ENCODE data around the gene TCEA2. TPM values are rescaled to one million over a fixed set of nuclear protein-coding genes. Genes with fewer than 3 reads are reported as not detected.

TCEA2 gene
- total RNA-seq, 1 donor from 2014 or later, result 23.2 TPM

DNA sequence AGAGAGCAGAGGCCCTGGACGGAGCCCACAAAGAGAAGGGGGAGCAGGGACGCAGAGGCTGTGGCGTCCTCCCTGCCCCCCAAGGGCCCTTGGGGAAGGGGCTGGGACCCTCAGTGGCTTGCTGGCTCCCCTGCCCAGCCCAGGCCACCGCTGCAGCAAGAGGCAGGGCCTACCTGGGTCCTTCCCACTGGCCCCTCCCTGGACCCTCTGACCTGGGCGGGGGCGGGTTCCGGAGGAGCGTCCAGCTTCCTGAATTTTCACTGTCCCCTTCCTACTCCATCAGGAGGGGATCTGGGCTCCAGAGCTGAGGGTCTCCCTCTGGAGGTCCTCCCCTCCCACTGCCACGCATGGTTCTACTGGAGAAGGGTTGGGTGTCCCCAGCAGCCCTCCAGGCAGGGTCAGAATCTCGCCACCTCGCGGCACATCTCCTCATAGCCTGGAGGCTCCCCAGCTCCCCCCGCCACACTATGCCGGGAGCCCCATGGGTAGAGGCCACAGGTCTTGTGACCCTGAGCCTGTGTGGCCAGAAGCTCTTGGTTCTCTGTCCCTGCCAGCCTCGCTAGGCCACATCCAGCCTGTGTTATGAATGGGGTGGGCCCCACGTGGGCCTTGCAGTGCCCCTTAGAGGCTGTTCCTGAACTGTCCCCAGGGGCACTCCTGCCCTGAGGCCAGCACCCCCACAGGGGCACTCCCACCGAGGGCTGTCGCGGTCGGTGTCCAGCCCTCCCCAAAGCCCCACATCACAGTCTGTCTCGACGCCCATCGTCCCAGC is 12.6 kb upstream of the TCEA2 start:
- Histone ChIP-seq H3K79me2 (ENCODE audit: low read depth) (no peaks in the 10 kb centered on the region), H3K4me2 (no peak overlapping the region), H2AFZ (replicated peaks) (no peak overlapping the region), H3K4me3 (no peak overlapping the region), H3K9me3 (ENCODE audit: low read depth) (no peaks in the 10 kb centered on the region), H3K27ac (no peak overlapping the region), H3K27me3 (peaks cover 79% of the 10 kb centered on the region), H3K4me1 (peaks cover 9% of the 10 kb centered on the region), H4K20me1 (ENCODE audit: low read depth) (peaks cover 18% of the 10 kb centered on the region), H3K9ac (no peak overlapping the region), H3K36me3 (no peaks in the 10 kb centered on the region), H3F3A (ENCODE audit: low read depth) (peaks cover 19% of the 10 kb centered on the region)
- TF ChIP-seq, protein P1, sequence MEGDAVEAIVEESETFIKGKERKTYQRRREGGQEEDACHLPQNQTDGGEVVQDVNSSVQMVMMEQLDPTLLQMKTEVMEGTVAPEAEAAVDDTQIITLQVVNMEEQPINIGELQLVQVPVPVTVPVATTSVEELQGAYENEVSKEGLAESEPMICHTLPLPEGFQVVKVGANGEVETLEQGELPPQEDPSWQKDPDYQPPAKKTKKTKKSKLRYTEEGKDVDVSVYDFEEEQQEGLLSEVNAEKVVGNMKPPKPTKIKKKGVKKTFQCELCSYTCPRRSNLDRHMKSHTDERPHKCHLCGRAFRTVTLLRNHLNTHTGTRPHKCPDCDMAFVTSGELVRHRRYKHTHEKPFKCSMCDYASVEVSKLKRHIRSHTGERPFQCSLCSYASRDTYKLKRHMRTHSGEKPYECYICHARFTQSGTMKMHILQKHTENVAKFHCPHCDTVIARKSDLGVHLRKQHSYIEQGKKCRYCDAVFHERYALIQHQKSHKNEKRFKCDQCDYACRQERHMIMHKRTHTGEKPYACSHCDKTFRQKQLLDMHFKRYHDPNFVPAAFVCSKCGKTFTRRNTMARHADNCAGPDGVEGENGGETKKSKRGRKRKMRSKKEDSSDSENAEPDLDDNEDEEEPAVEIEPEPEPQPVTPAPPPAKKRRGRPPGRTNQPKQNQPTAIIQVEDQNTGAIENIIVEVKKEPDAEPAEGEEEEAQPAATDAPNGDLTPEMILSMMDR (IDR thresholded peaks at IDR 0.05), result no peak
- TF ChIP-seq EZH2phosphoT487 (IDR thresholded peaks at IDR 0.05), result no peak
- no peak for TF ChIP-seq EZH2 (IDR thresholded peaks at IDR 0.05)
- Mint-ChIP-seq H3K27ac (no peak overlapping the region), H3K4me3 (peak overlapping the region; percentile 65), H3K27me3 (ENCODE audit: insufficient read depth, low read depth) (peaks cover 42% of the 10 kb centered on the region), H3K4me1 (peaks cover 17% of the 10 kb centered on the region), H3K36me3 (no peaks in the 10 kb centered on the region), H3K9me3 (peaks cover 2% of the 10 kb centered on the region)
- DNase-seq (ENCODE audit: low spot score), result no peak

DNA sequence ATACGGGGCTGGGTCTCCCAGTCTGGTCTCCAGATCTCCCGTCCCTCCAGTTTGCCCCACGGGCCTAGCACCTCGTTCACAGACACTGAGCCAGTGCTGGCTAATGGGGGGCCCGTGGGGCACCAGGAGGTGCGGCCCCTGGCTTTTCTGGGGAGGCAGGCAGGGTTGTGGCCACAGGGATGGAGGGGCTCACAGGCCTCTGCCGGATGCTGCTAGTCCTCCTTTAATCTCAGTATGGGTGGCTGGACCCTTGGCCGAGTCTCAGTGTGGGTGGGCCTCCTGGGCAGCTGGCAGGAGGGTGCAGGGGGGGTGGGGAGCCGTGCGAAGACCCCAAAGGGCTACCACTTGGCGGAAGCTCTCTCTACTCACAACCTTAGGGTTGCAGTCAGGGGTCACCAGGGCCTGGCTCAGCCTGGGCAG is 12.0 kb upstream of the TCEA2 start:
- Histone ChIP-seq H3K27ac (no peak overlapping the region), H4K20me1 (ENCODE audit: low read depth) (peaks cover 18% of the 10 kb centered on the region), H3K4me1 (peaks cover 8% of the 10 kb centered on the region), H3K9me3 (ENCODE audit: low read depth) (no peaks in the 10 kb centered on the region), H3F3A (ENCODE audit: low read depth) (peaks cover 19% of the 10 kb centered on the region), H3K79me2 (ENCODE audit: low read depth) (no peaks in the 10 kb centered on the region), H3K4me3 (no peak overlapping the region), H3K27me3 (peaks cover 73% of the 10 kb centered on the region), H3K36me3 (no peaks in the 10 kb centered on the region), H3K9ac (no peak overlapping the region), H3K4me2 (no peak overlapping the region), H2AFZ (replicated peaks) (no peak overlapping the region)
- Mint-ChIP-seq H3K4me3 (no peak overlapping the region), H3K36me3 (no peaks in the 10 kb centered on the region), H3K27ac (no peak overlapping the region), H3K4me1 (peaks cover 17% of the 10 kb centered on the region), H3K9me3 (peaks cover 2% of the 10 kb centered on the region), H3K27me3 (ENCODE audit: insufficient read depth, low read depth) (peaks cover 36% of the 10 kb centered on the region)
- DNase-seq (ENCODE audit: low spot score), result no peak
- TF ChIP-seq EZH2 (IDR thresholded peaks at IDR 0.05) (no peak), EZH2phosphoT487 (IDR thresholded peaks at IDR 0.05) (no peak)
- TF ChIP-seq, protein P1 (IDR thresholded peaks at IDR 0.05), result no peak

DNA sequence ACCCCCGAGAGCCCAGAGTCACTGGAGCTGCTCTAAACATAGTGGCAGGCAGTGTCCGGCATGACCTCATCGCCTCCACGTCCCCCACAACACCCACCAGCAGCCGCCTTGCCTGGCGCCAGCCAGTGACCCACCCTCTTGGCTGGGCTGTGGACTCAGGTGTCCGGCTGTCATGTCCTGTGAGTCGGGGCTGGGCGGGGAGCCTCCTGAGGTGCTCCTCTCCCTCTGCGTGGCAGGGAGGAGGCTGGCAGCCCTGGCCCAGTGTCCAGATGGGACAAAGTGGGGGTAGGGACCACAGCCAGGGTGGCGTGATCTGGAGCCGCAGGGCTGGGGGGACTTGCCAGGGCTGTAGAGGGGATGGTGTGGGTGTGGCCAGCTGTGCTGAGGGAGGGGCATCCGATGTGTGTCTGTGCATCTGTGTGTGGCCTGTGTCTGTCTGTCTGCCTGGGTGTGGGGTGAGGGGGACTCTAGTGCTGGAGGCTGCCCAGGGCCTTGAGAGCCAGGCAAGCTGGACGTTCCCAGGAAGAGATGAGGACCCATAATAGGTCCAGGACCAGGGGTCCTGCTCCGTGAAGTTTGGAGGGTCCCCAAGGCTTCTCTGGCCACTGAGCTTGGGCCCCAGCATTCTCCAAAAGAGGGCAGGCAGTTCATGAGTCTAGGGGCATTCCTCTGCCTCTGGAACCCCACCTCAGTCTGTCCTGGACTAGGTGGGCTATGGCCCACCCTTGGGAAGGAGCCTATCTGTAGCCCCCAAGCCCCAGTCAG is 11.3 kb upstream of the TCEA2 start:
- peaks cover 8% of the 10 kb centered on the region for H3K4me1 ChIP-seq
- H3K36me3 ChIP-seq, result no peaks in the 10 kb centered on the region
- no peak overlapping the region for H3K9ac ChIP-seq
- H3K27me3 ChIP-seq, result peaks cover 66% of the 10 kb centered on the region
- TF ChIP-seq EZH2 (IDR thresholded peaks at IDR 0.05) (no peak), EZH2phosphoT487 (IDR thresholded peaks at IDR 0.05) (no peak)
- TF ChIP-seq, protein P1 (IDR thresholded peaks at IDR 0.05), result no peak
- H2AFZ ChIP-seq (replicated peaks), result no peak overlapping the region
- no peak overlapping the region for H3K4me2 ChIP-seq
- H3K4me1 Mint-ChIP-seq, result peaks cover 17% of the 10 kb centered on the region
- H3K9me3 Mint-ChIP-seq, result peaks cover 2% of the 10 kb centered on the region
- H3K79me2 ChIP-seq (ENCODE audit: low read depth), result no peaks in the 10 kb centered on the region
- no peaks in the 10 kb centered on the region for H3K36me3 Mint-ChIP-seq
- H4K20me1 ChIP-seq (ENCODE audit: low read depth), result peaks cover 18% of the 10 kb centered on the region
- peaks cover 31% of the 10 kb centered on the region for H3K27me3 Mint-ChIP-seq (ENCODE audit: insufficient read depth, low read depth)
- no peaks in the 10 kb centered on the region for H3K9me3 ChIP-seq (ENCODE audit: low read depth)
- no peak overlapping the region for H3K4me3 ChIP-seq
- peaks cover 19% of the 10 kb centered on the region for H3F3A ChIP-seq (ENCODE audit: low read depth)
- no peak for DNase-seq (ENCODE audit: low spot score)
- H3K27ac Mint-ChIP-seq, result no peak overlapping the region
- H3K4me3 Mint-ChIP-seq, result no peak overlapping the region
- no peak overlapping the region for H3K27ac ChIP-seq

Data from neural progenitor cell (in vitro differentiated cells).